ENCODE measurements around the gene IGF2R.

Gene IGF2R

DNA sequence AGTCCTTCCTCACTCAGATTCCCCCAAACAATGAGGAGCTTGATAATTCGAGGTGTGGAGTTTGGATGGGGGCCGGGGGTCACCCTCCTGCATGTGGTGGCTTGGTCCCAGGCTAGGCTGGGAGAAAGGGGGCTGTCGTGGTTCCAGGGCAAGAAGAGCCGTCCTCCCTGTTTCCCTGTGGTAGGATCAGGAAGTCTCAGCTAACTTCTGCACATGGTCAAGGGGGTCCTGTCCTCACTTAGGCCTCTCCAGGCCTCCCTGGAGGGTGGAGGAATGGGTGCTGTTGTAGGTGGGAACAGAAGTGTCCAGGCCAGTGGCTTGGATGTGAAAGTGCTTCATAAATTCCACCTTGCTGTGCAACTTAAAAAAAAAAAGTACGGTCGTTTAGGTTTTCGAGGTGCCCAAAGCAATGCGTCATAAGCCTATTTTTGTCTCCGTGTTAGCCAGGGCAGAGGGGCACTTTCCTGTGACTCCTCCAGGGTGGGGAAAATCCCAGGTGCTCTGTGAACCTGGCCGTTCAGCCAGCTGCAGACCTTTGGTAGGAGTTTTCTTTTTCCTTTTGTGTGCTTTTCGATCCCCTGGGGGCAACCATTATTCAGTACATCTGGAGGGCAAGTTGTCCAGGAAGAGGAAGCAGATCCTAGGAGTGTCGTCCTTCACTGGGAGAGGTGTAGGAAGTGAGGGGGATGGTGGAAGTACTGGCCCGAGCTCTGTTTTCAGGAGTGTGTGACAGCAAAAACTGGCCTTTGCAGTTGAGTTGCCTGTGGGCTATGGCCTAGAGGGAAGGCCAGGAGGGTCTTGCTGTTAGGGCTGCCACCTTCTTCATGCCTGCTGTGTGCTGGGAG, 9.6 kb downstream of the IGF2R start:
- Mint-ChIP-seq H3K27me3 (no peaks in the 10 kb centered on the region), H3K4me1 (peaks cover 98% of the 10 kb centered on the region), H3K4me3 (peak overlapping the region; percentile 76), H3K27ac (peak overlapping the region; percentile 95), H3K9me3 (peaks cover 5% of the 10 kb centered on the region), H3K36me3 (peaks cover 7% of the 10 kb centered on the region)

DNA sequence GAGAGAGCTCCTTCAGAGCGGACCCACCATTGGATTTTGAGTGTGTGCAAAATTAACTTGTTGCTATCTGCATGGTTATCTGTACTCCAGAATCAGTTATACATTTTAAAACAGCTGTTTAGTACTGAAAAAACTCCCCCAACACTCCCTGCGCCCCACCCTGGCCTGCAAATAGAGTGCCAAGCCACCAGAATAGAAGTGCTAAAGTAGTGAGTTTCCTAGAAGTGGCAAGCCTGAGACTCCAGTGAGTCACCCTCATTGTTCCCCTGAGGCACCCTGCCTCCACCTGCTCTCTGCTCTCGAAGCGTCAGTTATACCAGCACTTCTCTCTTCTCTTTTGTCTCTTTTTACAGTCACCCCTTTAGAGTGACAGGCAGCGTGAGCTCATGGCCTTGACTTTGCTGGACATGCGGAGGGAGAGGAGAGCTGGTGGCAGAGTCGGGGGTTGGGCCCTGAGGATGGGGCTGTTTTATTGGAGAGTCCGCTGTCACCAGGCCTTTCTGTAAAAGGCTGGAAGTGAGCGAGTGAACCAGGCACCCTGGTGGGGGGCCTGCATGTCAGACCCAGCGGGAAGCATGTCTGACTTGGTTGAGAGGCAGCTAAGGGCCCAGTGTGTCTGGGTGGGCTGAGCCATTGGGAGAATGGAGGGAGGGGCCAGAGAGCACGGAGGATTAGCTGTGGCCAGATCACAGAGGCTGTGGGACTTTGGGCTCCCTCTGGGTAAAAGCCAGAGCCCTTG, 10.4 kb downstream of the IGF2R start:
- H3K27me3 Mint-ChIP-seq = no peaks in the 10 kb centered on the region
- peaks cover 7% of the 10 kb centered on the region for H3K36me3 Mint-ChIP-seq
- H3K27ac Mint-ChIP-seq = peak overlapping the region; percentile 95
- H3K9me3 Mint-ChIP-seq = peaks cover 5% of the 10 kb centered on the region
- H3K4me1 Mint-ChIP-seq = peaks cover 98% of the 10 kb centered on the region
- H3K4me3 Mint-ChIP-seq = peak overlapping the region; percentile 76

- peaks cover 7% of the 10 kb centered on the region for H3K36me3 Mint-ChIP-seq
These were observed 11.6 kb downstream of the IGF2R start for GRCh38 chr6:159980474-159980873.

GRCh38 chr6:159981071-159981402, 12.2 kb downstream of the IGF2R start:
- Mint-ChIP-seq H3K36me3 (peaks cover 4% of the 10 kb centered on the region), H3K9me3 (peaks cover 5% of the 10 kb centered on the region), H3K27ac (peak overlapping the region; percentile 98), H3K27me3 (no peaks in the 10 kb centered on the region), H3K4me1 (peaks cover 100% of the 10 kb centered on the region), H3K4me3 (peak overlapping the region; percentile 84)

More at GRCh38 chr6:159980474-159980873, 11.6 kb downstream of the IGF2R start:
- peaks cover 5% of the 10 kb centered on the region for H3K9me3 Mint-ChIP-seq
- H3K27ac Mint-ChIP-seq = peak overlapping the region; percentile 98
- peaks cover 99% of the 10 kb centered on the region for H3K4me1 Mint-ChIP-seq
- no peak overlapping the region for H3K4me3 Mint-ChIP-seq
- H3K27me3 Mint-ChIP-seq = no peaks in the 10 kb centered on the region

- Mint-ChIP-seq H3K4me3 (peak overlapping the region; percentile 84), H3K27ac (peak overlapping the region; percentile 98), H3K36me3 (peaks cover 4% of the 10 kb centered on the region), H3K4me1 (peaks cover 98% of the 10 kb centered on the region), H3K9me3 (peaks cover 5% of the 10 kb centered on the region), H3K27me3 (no peaks in the 10 kb centered on the region)
These were observed 12.7 kb downstream of the IGF2R start for GRCh38 chr6:159981403-159982245.

GRCh38 chr6:159982731-159983506, 14.0 kb downstream of the IGF2R start:
- peaks cover 4% of the 10 kb centered on the region for H3K36me3 Mint-ChIP-seq
- peak overlapping the region; percentile 98 for H3K27ac Mint-ChIP-seq
- peaks cover 5% of the 10 kb centered on the region for H3K9me3 Mint-ChIP-seq
- H3K4me3 Mint-ChIP-seq = peak overlapping the region; percentile 84
- H3K27me3 Mint-ChIP-seq = no peaks in the 10 kb centered on the region
- H3K4me1 Mint-ChIP-seq = peaks cover 96% of the 10 kb centered on the region

DNA sequence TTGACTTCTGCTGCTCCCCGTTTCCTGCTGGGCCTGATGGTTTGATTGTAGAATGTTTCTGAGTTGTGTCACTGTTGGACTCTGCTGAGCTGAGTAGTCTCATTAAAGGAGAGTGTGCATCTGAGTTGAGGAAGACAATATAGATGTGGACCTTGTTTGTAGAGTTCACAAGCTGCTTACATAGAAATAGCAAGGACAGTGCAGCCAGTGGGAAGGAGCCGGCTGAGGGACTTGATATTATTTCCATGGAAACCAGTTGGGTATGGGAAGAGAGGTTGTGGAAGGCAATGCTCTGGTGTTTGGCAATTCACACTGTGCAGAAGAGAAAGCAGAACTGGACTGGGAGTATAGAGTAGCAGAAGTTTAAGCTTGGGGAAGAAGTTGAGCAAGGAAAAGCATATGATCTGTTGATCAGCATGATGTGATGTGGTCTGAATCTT, 14.8 kb downstream of the IGF2R start:
- peaks cover 93% of the 10 kb centered on the region for H3K4me1 Mint-ChIP-seq
- H3K9me3 Mint-ChIP-seq = peaks cover 5% of the 10 kb centered on the region
- H3K27me3 Mint-ChIP-seq = no peaks in the 10 kb centered on the region
- H3K36me3 Mint-ChIP-seq = peaks cover 4% of the 10 kb centered on the region
- peak overlapping the region; percentile 84 for H3K4me3 Mint-ChIP-seq
- peak overlapping the region; percentile 91 for H3K27ac Mint-ChIP-seq

DNA sequence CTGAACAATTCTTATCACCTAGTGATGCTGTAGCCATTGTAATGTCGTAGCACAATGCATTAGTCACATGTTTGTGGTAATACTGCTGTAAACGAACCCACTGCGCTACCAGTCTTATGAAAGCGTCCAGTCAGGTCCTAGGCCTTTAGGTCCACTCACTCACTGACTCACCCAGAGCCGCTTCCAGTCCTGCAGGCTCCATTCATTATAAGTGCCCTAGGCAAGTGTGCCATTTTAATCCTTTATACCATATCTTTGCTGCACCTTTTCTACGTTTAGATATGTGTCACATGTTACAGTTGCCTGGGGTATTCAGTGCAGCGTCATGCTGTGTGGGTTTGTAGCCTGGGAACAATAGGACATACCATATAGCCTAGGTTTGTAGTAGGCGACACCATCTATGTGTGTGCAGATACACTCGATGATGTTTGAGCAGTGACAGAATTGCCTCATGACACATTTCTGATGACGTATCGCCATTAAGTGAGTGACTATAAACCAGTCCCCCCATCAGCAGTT, 15.4 kb downstream of the IGF2R start:
- no peak overlapping the region for H3K27ac Mint-ChIP-seq
- no peak overlapping the region for H3K4me3 Mint-ChIP-seq
- peaks cover 2% of the 10 kb centered on the region for H3K9me3 Mint-ChIP-seq
- peaks cover 3% of the 10 kb centered on the region for H3K36me3 Mint-ChIP-seq
- H3K4me1 Mint-ChIP-seq = peaks cover 91% of the 10 kb centered on the region
- no peaks in the 10 kb centered on the region for H3K27me3 Mint-ChIP-seq

DNA sequence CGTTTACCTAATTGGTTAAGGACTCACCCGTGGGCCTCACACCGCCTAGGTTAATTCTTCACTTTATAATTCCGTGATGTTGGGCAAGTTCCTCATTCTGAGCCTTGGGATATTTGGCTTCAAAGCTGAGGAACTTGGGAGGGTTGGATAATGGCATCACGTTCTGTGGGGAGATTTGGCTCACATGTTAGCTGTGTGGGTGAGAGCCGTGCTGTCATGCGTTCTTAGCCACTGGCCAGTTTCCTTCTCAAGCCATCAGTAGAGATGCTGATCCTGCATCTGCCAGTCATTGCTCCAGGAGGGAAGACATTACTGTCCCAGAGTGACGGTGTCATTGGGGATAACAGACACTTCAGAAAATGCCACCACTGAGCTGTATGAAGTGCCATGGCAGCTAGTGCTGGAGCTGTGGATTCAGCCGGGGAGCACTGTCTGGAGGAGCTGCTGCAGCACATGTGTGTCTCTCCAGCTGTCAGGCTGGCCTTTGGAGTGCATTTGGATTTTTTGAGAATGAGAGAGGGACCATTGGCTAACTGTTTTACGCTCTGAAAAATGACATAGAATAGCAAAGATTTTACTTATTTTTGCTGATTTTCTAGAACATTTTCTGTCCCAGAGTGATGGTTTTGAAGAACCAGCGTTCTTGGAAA, 16.5 kb downstream of the IGF2R start:
- H3K4me1 Mint-ChIP-seq = peaks cover 90% of the 10 kb centered on the region
- no peaks in the 10 kb centered on the region for H3K9me3 Mint-ChIP-seq
- H3K27me3 Mint-ChIP-seq = no peaks in the 10 kb centered on the region
- H3K36me3 Mint-ChIP-seq = no peaks in the 10 kb centered on the region
- H3K27ac Mint-ChIP-seq = no peak overlapping the region
- H3K4me3 Mint-ChIP-seq = no peak overlapping the region

GRCh38 chr6:159988983-159989454, 20.1 kb downstream of the IGF2R start:
- Mint-ChIP-seq H3K27ac (no peak overlapping the region), H3K36me3 (peaks cover 22% of the 10 kb centered on the region), H3K4me3 (no peak overlapping the region), H3K9me3 (peaks cover 3% of the 10 kb centered on the region), H3K4me1 (peaks cover 84% of the 10 kb centered on the region), H3K27me3 (no peaks in the 10 kb centered on the region)

DNA sequence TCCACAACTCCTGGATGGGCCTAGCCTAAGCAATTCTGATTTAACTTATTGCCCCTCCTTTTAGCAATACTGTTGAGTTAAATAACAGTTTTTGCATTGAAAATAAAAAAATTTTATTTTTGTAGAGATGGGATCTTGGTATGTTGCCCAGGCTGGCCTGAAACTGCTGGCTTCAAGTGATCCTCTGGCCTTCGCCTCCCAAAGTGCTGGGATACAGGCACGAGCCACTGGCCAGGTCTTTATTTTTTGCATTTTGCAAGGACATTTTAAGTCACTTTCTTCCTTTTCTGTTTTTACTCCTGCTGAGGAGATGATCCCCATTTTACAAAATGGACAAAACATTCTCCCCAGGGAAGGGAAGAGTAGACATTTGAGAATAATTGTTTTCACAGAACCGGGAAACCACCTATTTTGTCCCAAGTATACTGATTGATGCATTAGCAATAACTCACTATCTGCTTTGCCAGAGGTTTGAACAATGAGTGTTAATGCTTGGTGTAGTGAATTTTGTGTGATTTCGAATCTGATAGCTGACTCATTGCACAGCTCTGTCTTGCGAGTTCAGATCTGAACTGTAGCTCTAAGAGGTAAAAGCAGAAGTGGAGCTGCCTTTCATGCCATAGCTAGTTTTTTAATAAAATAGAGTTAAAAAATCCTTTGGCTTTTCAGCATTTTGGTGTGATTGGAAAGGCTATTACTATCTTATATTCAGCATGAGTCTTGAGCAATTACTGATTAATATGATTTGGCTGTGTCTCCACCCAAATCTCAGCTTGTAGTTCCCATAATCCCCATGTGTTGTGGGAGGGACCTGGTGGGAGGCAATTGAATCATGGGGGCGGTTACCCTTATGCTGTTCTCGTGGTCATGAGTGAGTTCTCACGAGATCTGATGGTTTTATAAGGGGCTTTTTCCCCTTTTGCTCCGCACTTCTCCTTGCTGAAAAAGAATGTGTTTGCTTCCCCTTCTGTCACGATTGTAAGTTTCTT, 20.9 kb downstream of the IGF2R start:
- no peaks in the 10 kb centered on the region for H3K27me3 Mint-ChIP-seq
- peaks cover 30% of the 10 kb centered on the region for H3K36me3 Mint-ChIP-seq
- H3K4me3 Mint-ChIP-seq = no peak overlapping the region
- peak overlapping the region; percentile 81 for H3K27ac Mint-ChIP-seq
- peaks cover 84% of the 10 kb centered on the region for H3K4me1 Mint-ChIP-seq
- peaks cover 10% of the 10 kb centered on the region for H3K9me3 Mint-ChIP-seq

GRCh38 chr6:159992366-159992765, 23.5 kb downstream of the IGF2R start:
- Mint-ChIP-seq H3K4me1 (peaks cover 82% of the 10 kb centered on the region), H3K36me3 (peaks cover 43% of the 10 kb centered on the region), H3K27ac (no peak overlapping the region), H3K4me3 (no peak overlapping the region), H3K27me3 (no peaks in the 10 kb centered on the region), H3K9me3 (peaks cover 17% of the 10 kb centered on the region)

GRCh38 chr6:159995405-159995804, 26.5 kb downstream of the IGF2R start:
- H3K27ac Mint-ChIP-seq = no peak overlapping the region
- H3K9me3 Mint-ChIP-seq = peaks cover 17% of the 10 kb centered on the region
- peaks cover 88% of the 10 kb centered on the region for H3K4me1 Mint-ChIP-seq
- H3K4me3 Mint-ChIP-seq = no peak overlapping the region
- H3K36me3 Mint-ChIP-seq = peaks cover 63% of the 10 kb centered on the region
- H3K27me3 Mint-ChIP-seq = no peaks in the 10 kb centered on the region
